DMS79 (cell line): ENCODE data around the gene FGF6.

ENCODE experiments used
- DNase-seq: peaks from one replicate; lab custom pipeline; 2025; lab: John Stamatoyannopoulos, UW

FGF6 gene

GRCh38 chr12:4447151-4447550 lies 1.5 kb upstream of the FGF6 start:
- no peak for DNase-seq

GRCh38 chr12:4446335-4446734 lies 720 bp upstream of the FGF6 start:
- no peak for DNase-seq

- no peak for DNase-seq
Observed at GRCh38 chr12:4444031-4444430, 1.6 kb downstream of the FGF6 start.

GRCh38 chr12:4443616-4444015 lies 2.0 kb downstream of the FGF6 start:
- DNase-seq: no peak

GRCh38 chr12:4441355-4442335 lies 4.0 kb downstream of the FGF6 start:
- no peak for DNase-seq

GRCh38 chr12:4440187-4440941 lies 5.3 kb downstream of the FGF6 start:
- no peak for DNase-seq

GRCh38 chr12:4439736-4440135 lies 5.9 kb downstream of the FGF6 start:
- no peak for DNase-seq

GRCh38 chr12:4438834-4439596 lies 6.6 kb downstream of the FGF6 start:
- no peak for DNase-seq

- no peak for DNase-seq
Observed at GRCh38 chr12:4435537-4435936, 10.1 kb downstream of the FGF6 start.

- no peak for DNase-seq
Observed at GRCh38 chr12:4434706-4435425, 10.7 kb downstream of the FGF6 start.

GRCh38 chr12:4434301-4434700 lies 11.3 kb downstream of the FGF6 start:
- DNase-seq: no peak

GRCh38 chr12:4433745-4434058 lies 11.9 kb downstream of the FGF6 start:
- no peak for DNase-seq

GRCh38 chr12:4432878-4433744 lies 12.5 kb downstream of the FGF6 start:
- no peak for DNase-seq

- no peak for DNase-seq
Observed at GRCh38 chr12:4431866-4432265, 13.7 kb downstream of the FGF6 start.

GRCh38 chr12:4431436-4431835 lies 14.2 kb downstream of the FGF6 start:
- DNase-seq: no peak

- DNase-seq: no peak
Observed at GRCh38 chr12:4424422-4424821, 21.2 kb downstream of the FGF6 start.

GRCh38 chr12:4423528-4424195 lies 22.0 kb downstream of the FGF6 start:
- no peak for DNase-seq

GRCh38 chr12:4422985-4423384 lies 22.6 kb downstream of the FGF6 start:
- DNase-seq: no peak

GRCh38 chr12:4421590-4422031 lies 24.0 kb downstream of the FGF6 start:
- DNase-seq: no peak

- DNase-seq: no peak
Observed at GRCh38 chr12:4420138-4420670, 25.4 kb downstream of the FGF6 start.
